HL-60 (cell line): ENCODE measurements around the gene HMCN1.

Experiments
- CTCF ChIP-seq: IDR thresholded peaks from one replicate; pipeline ENCODE4 v1.5.1; 2011; ENCODE audit warnings: low read length, control low read depth, inconsistent platforms; ENCODE audit not compliant: insufficient read depth
- POLR2AphosphoS5 ChIP-seq: IDR thresholded peaks from 2 replicates; pipeline ENCODE4 v1.6.1; 2012; ENCODE audit warnings: low read depth
- SPI1 ChIP-seq: IDR thresholded peaks from 2 replicates; pipeline ENCODE4 v1.6.1; 2012; ENCODE audit warnings: low read depth, mild to moderate bottlenecking, borderline replicate concordance

- TF ChIP-seq CTCF (no peak), SPI1 (no peak), POLR2AphosphoS5 (no peak)
These were observed 316.2 kb downstream of the HMCN1 start for GRCh38 chr1:186050360-186050759.
